ENCODE data around the gene OCA2. TPM values are rescaled to one million over a fixed set of nuclear protein-coding genes. Genes with fewer than 3 reads are reported as not detected.

OCA2 gene
- total and polyA plus RNA-seq, 2 of the 8 experiments (the other 6 are each of a cell fraction or from before 2014, with no cell fraction given) = 0.20 TPM

GRCh38 chr15:27993996-27994780, 104.9 kb downstream of the OCA2 start:
- no peak for TF ChIP-seq PHF8 (conservative IDR thresholded peaks at IDR 0.05; ENCODE audit: low read depth, low read length)
- TF ChIP-seq ASH2L (IDR thresholded peaks at IDR 0.05; ENCODE audit: low read length) = no peak
- no peak for TF ChIP-seq RFX5 (IDR thresholded peaks at IDR 0.05; ENCODE audit: borderline replicate concordance, low read depth, low read length)
- no peak for TF ChIP-seq KDM5A (IDR thresholded peaks at IDR 0.05; ENCODE audit: low read length)
- TF ChIP-seq SIX5 (IDR thresholded peaks at IDR 0.05; ENCODE audit: low read depth, low read length) = no peak
- no peak for TF ChIP-seq TCF12 (IDR thresholded peaks at IDR 0.05; ENCODE audit: low read depth, low read length)
- TF ChIP-seq TAF7 (optimal IDR thresholded peaks at IDR 0.05; ENCODE audit: borderline replicate concordance, low read depth, low read length) = no peak
- no peak for TF ChIP-seq GTF2F1 (IDR thresholded peaks at IDR 0.05; ENCODE audit: borderline replicate concordance, low read depth, low read length)
- TF ChIP-seq SAP30 (IDR thresholded peaks at IDR 0.05; ENCODE audit: insufficient read depth, insufficient replicate concordance, low read length) = no peak
- Histone ChIP-seq H2BK5ac (ENCODE audit: low read depth, low read length) (no peak overlapping the region), H2BK20ac (ENCODE audit: low read length) (no peak overlapping the region), H3K14ac (ENCODE audit: insufficient read length) (no peak overlapping the region), H4K91ac (replicated peaks; ENCODE audit: insufficient read length, low read length) (no peak overlapping the region), H2AFZ (ENCODE audit: low read length) (no peak overlapping the region), H3K79me2 (ENCODE audit: control insufficient read depth in 1 of 2, insufficient read depth in 2 of 2, low read length in 2 of 2) (no peaks in the 10 kb centered on the region), H3K36me3 (ENCODE audit: control insufficient read depth in 2 of 4, insufficient read depth in 4 of 4, low read length in 3 of 4) (no peaks in the 10 kb centered on the region), H3K56ac (replicated peaks; ENCODE audit: insufficient read length, low read depth, low read length) (no peak overlapping the region), H3K4me3 (ENCODE audit: extremely low read depth in 1 of 4, insufficient read depth in 2 of 4, low read depth in 3 of 4, low read length in 4 of 4) (no peak overlapping the region), H3K4ac (replicated peaks; ENCODE audit: insufficient read length, low read depth, low read length) (no peak overlapping the region), H3K79me1 (ENCODE audit: low read depth, low read length) (no peaks in the 10 kb centered on the region), H3K23me2 (ENCODE audit: low read depth, low read length) (no peaks in the 10 kb centered on the region), H3K23ac (ENCODE audit: insufficient read length) (no peak overlapping the region), H3K4me2 (ENCODE audit: insufficient read depth in 1 of 2, low read depth in 2 of 2, low read length in 2 of 2) (no peak overlapping the region), H2BK15ac (ENCODE audit: low read length) (no peak overlapping the region), H3K9ac (replicated peaks in 1 of 4; ENCODE audit: extremely low read depth in 1 of 4, low read depth in 3 of 4, low read length in 3 of 4) (no peak overlapping the region), H2BK12ac (ENCODE audit: low read depth, low read length) (no peak overlapping the region), H4K5ac (ENCODE audit: insufficient read length, low read depth, low read length) (no peak overlapping the region), H4K20me1 (replicated peaks in 1 of 2; ENCODE audit: control insufficient read depth in 1 of 2, insufficient read depth in 2 of 2, low read length in 2 of 2) (no peaks in the 10 kb centered on the region), H4K8ac (ENCODE audit: extremely low read depth, insufficient read depth, low read length) (no peak overlapping the region), H3K27me3 (replicated peaks in 1 of 4; ENCODE audit: control insufficient read depth in 3 of 4, extremely low read depth in 1 of 4, insufficient read depth in 3 of 4, low read length in 3 of 4) (no peaks in the 10 kb centered on the region), H3K9me3 (ENCODE audit: insufficient read depth in 2 of 2, low read depth in 1 of 2, low read length in 1 of 2) (no peaks in the 10 kb centered on the region), H3K18ac (ENCODE audit: extremely low read depth, low read length) (no peak overlapping the region), H3K27ac (ENCODE audit: low read depth, low read length) (no peak overlapping the region), H2BK120ac (replicated peaks; ENCODE audit: low read depth, low read length) (no peak overlapping the region), H3K4me1 (replicated peaks in 1 of 4; ENCODE audit: control insufficient read depth in 3 of 4, insufficient read depth in 4 of 4, low read length in 3 of 4) (no peaks in the 10 kb centered on the region), H2AK5ac (ENCODE audit: low read depth, low read length) (0 out of 2 replicates have a peak overlapping the region, but pooled peaks have one; percentile 53)
- POLR2A ChIA-PET (ENCODE audit: partially characterized antibody) = no interaction called here
- FAIRE-seq = no peak
- 92% methylated on average over 16 of the region's 16 CpGs; no CpG with 5 or more reads in 1 of the 2 experiments for WGBS, 2 experiments (ENCODE audit: extremely low coverage in 1 of 2, insufficient coverage in 1 of 2, insufficient read length in 1 of 2, insufficient replicate concordance in 2 of 2, low coverage in 1 of 2, low lambda C conversion rate in 2 of 2, missing lambda C conversion rate in 1 of 2)
- DNase-seq (ENCODE audit: low read depth in 1 of 2, low spot score in 2 of 2) = no peak
- CTCF ChIA-PET (ENCODE audit: partially characterized antibody) = interaction anchor here (1.3 kb wide), 1 partner anchor 313 kb away, joined by 3 read pairs; no protein-coding TSS in a partner anchor

All from H1 (cell line).